Liver (tissue), 9 donors: ENCODE data around the gene C1QTNF4. TPM values are rescaled to one million over a fixed set of nuclear protein-coding genes. Genes with fewer than 3 reads are reported as not detected.

Source experiments
- DNase-seq: peaks from one replicate; pipeline ENCODE4 v3.0.0-alpha.2; 2017; ENCODE audit warnings: low spot score
- H3K27ac ChIP-seq, 2 donors: one replicate each; pipeline ENCODE4 v1.7.0; 2013; ENCODE audit warnings: inconsistent platforms in 2 of 2, low read length in 2 of 2, control low read depth in 1 of 2, low read depth in 1 of 2, mild to moderate bottlenecking in 1 of 2
- H3K27me3 ChIP-seq, 4 donors: one replicate each; pipeline versions ENCODE4 v1.6.1 to v1.7.0; 2013; ENCODE audit warnings: low read length in 3 of 4, inconsistent platforms in 1 of 4, mild to moderate bottlenecking in 1 of 4, moderate library complexity in 1 of 4; ENCODE audit not compliant: control insufficient read depth in 4 of 4, insufficient read depth in 4 of 4
- H3K36me3 ChIP-seq, 4 donors: one replicate each; pipeline versions ENCODE4 v1.6.1 to v1.7.0; 2013; ENCODE audit warnings: low read length in 3 of 4, mild to moderate bottlenecking in 3 of 4, low read depth in 1 of 4, moderate library complexity in 1 of 4; ENCODE audit not compliant: control insufficient read depth in 4 of 4, insufficient read depth in 3 of 4
- H3K4me1 ChIP-seq, 4 donors: one replicate each; pipeline versions ENCODE4 v1.6.1 to v1.7.0; 2013; ENCODE audit warnings: low read length in 3 of 4, mild to moderate bottlenecking in 3 of 4, moderate library complexity in 1 of 4; ENCODE audit not compliant: control insufficient read depth in 4 of 4, insufficient read depth in 4 of 4
- H3K4me3 ChIP-seq, 3 donors: one replicate each; pipeline versions ENCODE4 v1.6.1 to v1.7.0; 2013; ENCODE audit warnings: low read length in 3 of 3, control low read depth in 1 of 3, low read depth in 1 of 3, mild to moderate bottlenecking in 1 of 3
- H3K9ac ChIP-seq, 2 donors: one replicate each; pipeline ENCODE4 v1.7.0; 2013; ENCODE audit warnings: low read length in 2 of 2, mild to moderate bottlenecking in 2 of 2, moderate library complexity in 2 of 2, control low read depth in 1 of 2, low read depth in 1 of 2
- H3K9me3 ChIP-seq, 4 donors: one replicate each; pipeline versions ENCODE4 v1.6.1 to v1.7.0; 2013; ENCODE audit warnings: low read length in 3 of 4; ENCODE audit not compliant: control insufficient read depth in 4 of 4
- EGR1 ChIP-seq, 2 donors: IDR thresholded peaks; 2 replicates each; pipeline ENCODE4 v1.6.1; 2016 to 2018; ENCODE audit warnings: antibody characterized with exemption in 2 of 2, low read depth in 2 of 2
- GABPA ChIP-seq, 2 donors: IDR thresholded peaks in 1 of 2; conservative IDR thresholded peaks in 1 of 2; 2 replicates each; pipeline ENCODE4 v1.6.1; 2016; ENCODE audit warnings: antibody characterized with exemption in 2 of 2, mild to moderate bottlenecking in 1 of 2, moderate library complexity in 1 of 2
- HNF4A ChIP-seq, 2 donors: conservative IDR thresholded peaks; 2 replicates each; pipeline ENCODE4 v1.6.1; 2016; ENCODE audit warnings: antibody characterized with exemption in 2 of 2, mild to moderate bottlenecking in 2 of 2
- RXRA ChIP-seq, 2 donors: IDR thresholded peaks; 2 replicates each; pipeline ENCODE4 v1.6.1; 2017 to 2018; ENCODE audit warnings: antibody characterized with exemption in 2 of 2, mild to moderate bottlenecking in 1 of 2
- SP1 ChIP-seq: IDR thresholded peaks from 2 replicates; pipeline ENCODE4 v1.6.1; 2018; ENCODE audit warnings: antibody characterized with exemption, mild to moderate bottlenecking
- YY1 ChIP-seq: IDR thresholded peaks from 2 replicates; pipeline ENCODE4 v1.6.1; 2016; ENCODE audit warnings: antibody characterized with exemption, mild to moderate bottlenecking
- WGBS: extraction: QIAGEN DNeasy Blood & Tissue Kit; methylation state at CpG from one replicate; pipeline ENCODE4 v1.1.7; 2013; 5-methylcytosine and 5-hydroxymethylcytosine counted together
- polyA plus RNA-seq, 2 donors: library from polyadenylated mRNA; stranded (reverse) in 1 of 2; unstranded in 1 of 2; fragments of 200-250 nt in 1 of 2; fragments of >200 nt in 1 of 2; fragmentation: Nextera tagmentation in 1 of 2; extraction: Ambion mirVana in 1 of 2; gene quantifications; one replicate each; pipeline versions ENCODE4 v1.2.1 to v1.2.3, GENCODE V29; 2013 to 2015
- total RNA-seq, 2 donors: library from RNA; depleted of rRNA; stranded (reverse); fragments of >200 nt; gene quantifications; one replicate each; pipeline ENCODE4 v1.2.3, GENCODE V29; 2014
- TF ChIP-seq, protein P1 (sequence below): IDR thresholded peaks from 2 replicates; pipeline ENCODE4 v1.6.1; 2016; ENCODE audit warnings: antibody characterized with exemption, mild to moderate bottlenecking
- TF ChIP-seq, protein P2 (sequence below): IDR thresholded peaks from 2 replicates; pipeline ENCODE4 v1.6.1; 2016; ENCODE audit warnings: antibody characterized with exemption
- TF ChIP-seq, protein P3 (sequence below): IDR thresholded peaks from 2 replicates; pipeline ENCODE4 v1.6.1; 2016; ENCODE audit warnings: antibody characterized with exemption
- donor health status: healthy.
- donor health status: healthy.
- donor health status: healthy.
- donor health status: healthy.
- donor health status: healthy.

The C1QTNF4 gene
- total and polyA plus RNA-seq, 4 donors = 0.08 to 1.8 (median 0.32) TPM

DNA sequence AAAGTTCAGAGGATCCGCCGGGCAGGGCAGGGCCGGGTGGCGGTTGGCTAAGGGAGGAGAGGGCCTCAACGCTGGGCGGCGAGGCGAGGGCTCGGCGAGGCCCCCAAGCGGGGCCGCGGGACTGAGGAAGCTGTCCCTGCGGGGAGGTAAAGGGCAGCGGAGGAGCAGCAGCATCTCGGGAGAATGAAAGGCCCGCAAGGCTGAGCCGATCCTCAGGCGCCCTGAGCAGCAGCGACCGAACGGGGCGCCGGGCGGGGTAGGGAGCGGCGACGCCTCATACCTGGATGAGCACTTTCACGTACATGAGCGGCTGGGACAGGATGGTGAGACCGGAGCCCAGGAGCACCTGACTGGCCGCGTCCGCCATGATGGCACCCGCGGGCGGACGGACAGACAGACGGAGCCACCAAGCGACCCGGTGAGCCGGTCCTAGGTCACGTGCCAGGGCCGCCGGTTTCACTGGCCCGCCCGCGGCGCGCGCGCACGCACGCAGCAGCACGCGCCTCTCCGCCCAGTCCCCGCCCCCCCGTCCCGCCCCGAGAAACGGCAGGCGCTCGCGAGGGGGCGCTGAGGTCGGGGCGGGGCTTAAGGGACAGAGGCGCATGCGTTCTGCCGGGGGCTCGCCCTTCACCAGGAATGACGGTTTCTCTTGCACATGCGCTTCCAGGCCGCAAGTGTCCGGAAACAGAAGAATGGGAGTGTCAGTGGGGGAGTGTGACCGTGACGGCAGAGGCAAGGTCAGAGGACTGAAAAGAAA lies 48.1 kb upstream of the C1QTNF4 start, which contains the start of gene MTCH2 (continued):
- TF ChIP-seq, protein P1, sequence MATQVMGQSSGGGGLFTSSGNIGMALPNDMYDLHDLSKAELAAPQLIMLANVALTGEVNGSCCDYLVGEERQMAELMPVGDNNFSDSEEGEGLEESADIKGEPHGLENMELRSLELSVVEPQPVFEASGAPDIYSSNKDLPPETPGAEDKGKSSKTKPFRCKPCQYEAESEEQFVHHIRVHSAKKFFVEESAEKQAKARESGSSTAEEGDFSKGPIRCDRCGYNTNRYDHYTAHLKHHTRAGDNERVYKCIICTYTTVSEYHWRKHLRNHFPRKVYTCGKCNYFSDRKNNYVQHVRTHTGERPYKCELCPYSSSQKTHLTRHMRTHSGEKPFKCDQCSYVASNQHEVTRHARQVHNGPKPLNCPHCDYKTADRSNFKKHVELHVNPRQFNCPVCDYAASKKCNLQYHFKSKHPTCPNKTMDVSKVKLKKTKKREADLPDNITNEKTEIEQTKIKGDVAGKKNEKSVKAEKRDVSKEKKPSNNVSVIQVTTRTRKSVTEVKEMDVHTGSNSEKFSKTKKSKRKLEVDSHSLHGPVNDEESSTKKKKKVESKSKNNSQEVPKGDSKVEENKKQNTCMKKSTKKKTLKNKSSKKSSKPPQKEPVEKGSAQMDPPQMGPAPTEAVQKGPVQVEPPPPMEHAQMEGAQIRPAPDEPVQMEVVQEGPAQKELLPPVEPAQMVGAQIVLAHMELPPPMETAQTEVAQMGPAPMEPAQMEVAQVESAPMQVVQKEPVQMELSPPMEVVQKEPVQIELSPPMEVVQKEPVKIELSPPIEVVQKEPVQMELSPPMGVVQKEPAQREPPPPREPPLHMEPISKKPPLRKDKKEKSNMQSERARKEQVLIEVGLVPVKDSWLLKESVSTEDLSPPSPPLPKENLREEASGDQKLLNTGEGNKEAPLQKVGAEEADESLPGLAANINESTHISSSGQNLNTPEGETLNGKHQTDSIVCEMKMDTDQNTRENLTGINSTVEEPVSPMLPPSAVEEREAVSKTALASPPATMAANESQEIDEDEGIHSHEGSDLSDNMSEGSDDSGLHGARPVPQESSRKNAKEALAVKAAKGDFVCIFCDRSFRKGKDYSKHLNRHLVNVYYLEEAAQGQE = peak; percentile 76
- peak; percentile 54 for TF ChIP-seq SP1

DNA sequence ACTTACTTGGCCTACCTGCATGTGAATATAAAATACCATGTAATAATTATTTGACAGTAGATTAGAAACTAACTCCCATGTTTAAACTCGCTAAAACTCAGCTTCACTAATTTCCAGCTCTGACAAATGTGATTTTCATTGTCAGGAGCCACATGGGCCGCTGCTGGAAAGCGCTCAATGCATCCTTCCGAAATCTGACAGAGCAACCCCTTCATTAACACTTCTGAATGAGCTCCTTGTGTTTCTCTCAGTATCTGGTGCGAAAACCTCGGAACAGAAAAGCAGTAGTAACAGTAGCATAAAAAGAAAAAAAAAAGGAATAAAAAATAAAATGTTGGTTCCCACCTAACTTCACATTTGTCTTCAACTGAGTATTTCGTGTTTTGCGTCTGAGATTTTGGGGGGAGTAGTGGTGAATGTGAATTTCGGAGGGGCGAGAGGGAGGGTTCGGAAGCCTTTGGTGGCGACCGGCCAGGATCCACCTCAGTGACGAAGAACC lies 47.4 kb upstream of the C1QTNF4 start:
- Histone ChIP-seq H3K27ac (peak overlapping the region; percentile 92 to 95), H3K4me1 (peaks cover 2 to 24% (median 15%) of the 10 kb centered on the region in 4 donors), H3K36me3 (peaks cover 2 to 18% (median 13%) of the 10 kb centered on the region in 4 donors), H3K4me3 (peak overlapping the region; percentile 72 to 96 (median 79)), H3K9me3 (no peaks in the 10 kb centered on the region), H3K9ac (peak overlapping the region; percentile 75 to 88), H3K27me3 (no peaks in the 10 kb centered on the region)
- 3% methylated on average over 14 of the region's 14 CpGs for WGBS
- no peak for DNase-seq
- TF ChIP-seq GABPA (IDR thresholded peaks at IDR 0.05 in 1 of 2, conservative IDR thresholded peaks at IDR 0.05 in 1 of 2) = no peak
- TF ChIP-seq, protein P2, sequence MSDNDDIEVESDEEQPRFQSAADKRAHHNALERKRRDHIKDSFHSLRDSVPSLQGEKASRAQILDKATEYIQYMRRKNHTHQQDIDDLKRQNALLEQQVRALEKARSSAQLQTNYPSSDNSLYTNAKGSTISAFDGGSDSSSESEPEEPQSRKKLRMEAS = peak; percentile 27
- TF ChIP-seq RXRA (IDR thresholded peaks at IDR 0.05) = no peak
- TF ChIP-seq EGR1 (IDR thresholded peaks at IDR 0.05; ENCODE audit: low read depth in 2 of 2) = no peak
- no peak for TF ChIP-seq YY1
- TF ChIP-seq, protein P1 = no peak
- peak in 1 of 2 donors; percentile 49 for TF ChIP-seq HNF4A (conservative IDR thresholded peaks at IDR 0.05)
- TF ChIP-seq, protein P3, sequence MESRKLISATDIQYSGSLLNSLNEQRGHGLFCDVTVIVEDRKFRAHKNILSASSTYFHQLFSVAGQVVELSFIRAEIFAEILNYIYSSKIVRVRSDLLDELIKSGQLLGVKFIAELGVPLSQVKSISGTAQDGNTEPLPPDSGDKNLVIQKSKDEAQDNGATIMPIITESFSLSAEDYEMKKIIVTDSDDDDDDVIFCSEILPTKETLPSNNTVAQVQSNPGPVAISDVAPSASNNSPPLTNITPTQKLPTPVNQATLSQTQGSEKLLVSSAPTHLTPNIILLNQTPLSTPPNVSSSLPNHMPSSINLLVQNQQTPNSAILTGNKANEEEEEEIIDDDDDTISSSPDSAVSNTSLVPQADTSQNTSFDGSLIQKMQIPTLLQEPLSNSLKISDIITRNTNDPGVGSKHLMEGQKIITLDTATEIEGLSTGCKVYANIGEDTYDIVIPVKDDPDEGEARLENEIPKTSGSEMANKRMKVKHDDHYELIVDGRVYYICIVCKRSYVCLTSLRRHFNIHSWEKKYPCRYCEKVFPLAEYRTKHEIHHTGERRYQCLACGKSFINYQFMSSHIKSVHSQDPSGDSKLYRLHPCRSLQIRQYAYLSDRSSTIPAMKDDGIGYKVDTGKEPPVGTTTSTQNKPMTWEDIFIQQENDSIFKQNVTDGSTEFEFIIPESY = no peak
- no peak for TF ChIP-seq SP1
